HEK293T (cell line): ENCODE data around the gene PARP16.

Source experiments
- CTCF ChIA-PET: fragments of 350-600 bp; formaldehyde crosslinking; extraction: SDS; loops from one replicate; lab custom pipeline; 2021; ENCODE audit warnings: antibody characterized with exemption, inconsistent platforms; lab: Yijun Ruan, JAX
- POLR2A ChIA-PET: fragments of 350-600 bp; formaldehyde crosslinking; extraction: SDS; loops from one replicate; lab custom pipeline; 2020; ENCODE audit warnings: antibody characterized with exemption, inconsistent platforms; lab: Yijun Ruan, JAX
- DNase-seq: peaks from one replicate; pipeline ENCODE4 v3.0.0; 2012; ENCODE audit warnings: mixed read lengths; ENCODE audit errors: extremely low spot score
- ARNT ChIP-seq: fragments of 450-650 bp; IDR thresholded peaks from 2 replicates; pipeline ENCODE4 v1.6.1; 2017; ENCODE audit warnings: mild to moderate bottlenecking
- BHLHE40 ChIP-seq: fragments of 450-650 bp; IDR thresholded peaks from 2 replicates; pipeline ENCODE4 v1.6.1; 2016; ENCODE audit warnings: mild to moderate bottlenecking, moderate library complexity, borderline replicate concordance
- CTBP1 ChIP-seq: fragments of 450-650 bp; IDR thresholded peaks from 2 replicates; pipeline ENCODE4 v1.6.1; 2016; ENCODE audit warnings: borderline replicate concordance
- ELF4 ChIP-seq: fragments of 450-650 bp; IDR thresholded peaks from 2 replicates; pipeline ENCODE4 v1.6.1; 2017; ENCODE audit warnings: antibody characterized with exemption
- FOXA1 ChIP-seq: fragments of 450-650 bp; IDR thresholded peaks from 2 replicates; pipeline ENCODE4 v1.6.1; 2016; ENCODE audit warnings: mild to moderate bottlenecking
- FOXK2 ChIP-seq: fragments of 450-650 bp; IDR thresholded peaks from 2 replicates; pipeline ENCODE4 v1.6.1; 2016; ENCODE audit warnings: mild to moderate bottlenecking
- FOXM1 ChIP-seq: fragments of 450-650 bp; IDR thresholded peaks from 2 replicates; pipeline ENCODE4 v1.6.1; 2017; ENCODE audit warnings: mild to moderate bottlenecking, borderline replicate concordance
- HDGF ChIP-seq: fragments of 450-650 bp; IDR thresholded peaks from 2 replicates; pipeline ENCODE4 v1.6.1; 2017; ENCODE audit warnings: antibody characterized with exemption, borderline replicate concordance
- L3MBTL2 ChIP-seq: fragments of 450-650 bp; conservative IDR thresholded peaks from 2 replicates; pipeline ENCODE4 v1.6.1; 2016; ENCODE audit warnings: mild to moderate bottlenecking
- LEF1 ChIP-seq: fragments of 450-650 bp; IDR thresholded peaks from 2 replicates; pipeline ENCODE4 v1.6.1; 2017; ENCODE audit warnings: mild to moderate bottlenecking, borderline replicate concordance
- NFRKB ChIP-seq: fragments of 450-650 bp; IDR thresholded peaks from 2 replicates; pipeline ENCODE4 v1.6.1; 2016; ENCODE audit warnings: mild to moderate bottlenecking, moderate library complexity
- SP1 ChIP-seq: fragments of 450-650 bp; IDR thresholded peaks from 2 replicates; pipeline ENCODE4 v1.6.1; 2017
- SUZ12 ChIP-seq: fragments of 450-650 bp; IDR thresholded peaks from 2 replicates; pipeline ENCODE4 v1.6.1; 2016; ENCODE audit warnings: mild to moderate bottlenecking
- TARDBP ChIP-seq: fragments of 450-650 bp; IDR thresholded peaks from 2 replicates; pipeline ENCODE4 v1.6.1; 2016
- ZNF384 ChIP-seq: fragments of 450-650 bp; IDR thresholded peaks from 2 replicates; pipeline ENCODE4 v1.6.1; 2016
- TF ChIP-seq, protein P1 (sequence below): fragments of 450-650 bp; IDR thresholded peaks from 2 replicates; pipeline ENCODE4 v1.6.1; 2016

Gene PARP16

DNA sequence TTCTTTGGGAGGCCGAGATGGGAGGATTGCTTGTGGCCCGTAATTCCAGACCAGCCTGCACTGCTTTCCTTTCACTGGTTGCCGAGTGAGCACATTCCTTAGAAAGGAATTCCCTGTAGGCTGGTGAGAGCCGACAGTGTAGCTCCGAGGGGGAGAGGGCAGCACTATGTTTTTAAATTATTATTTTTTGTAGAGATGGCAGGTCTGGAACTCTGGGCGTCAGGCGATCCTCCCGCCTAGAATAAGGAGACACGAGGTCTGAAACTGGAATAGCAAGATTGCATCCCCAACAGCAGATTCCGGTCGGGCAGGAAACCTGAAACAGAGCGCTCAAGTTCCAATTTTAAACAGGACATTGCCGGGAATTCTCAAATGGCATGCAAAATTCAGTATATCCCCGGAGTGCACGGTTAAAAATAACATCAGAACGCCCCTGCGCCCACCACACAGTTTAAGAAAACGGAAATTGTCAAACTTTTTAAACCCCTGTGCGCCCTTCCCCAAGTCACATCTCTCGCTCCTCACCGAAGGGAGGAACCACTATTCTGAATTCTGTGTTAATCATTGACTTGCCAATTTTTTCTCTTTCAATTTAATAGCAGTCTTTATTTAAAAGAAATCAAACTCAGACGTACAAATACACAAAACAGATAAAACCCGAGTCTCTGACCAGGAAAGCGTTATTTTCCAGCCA, 17.2 kb upstream of the PARP16 start:
- ChIA-PET CTCF (interaction anchor here (0.6 to 0.9 kb wide), 3 partner anchors 39 to 483 kb away, joined by 3 to 4 read pairs (median 3); no protein-coding TSS in a partner anchor), POLR2A (interaction anchor here (0.6 to 3.3 kb wide), 52 partner anchors 9 to 1212 kb away, joined by 3 to 71 read pairs (median 6); partner anchors contain the start of genes CILP, CLPX, DPP8 and IGDCC3)
- no peak for DNase-seq
- peak; percentile 98 for TF ChIP-seq L3MBTL2
- no peak for TF ChIP-seq CTBP1
- TF ChIP-seq ARNT = no peak
- TF ChIP-seq ZNF384 = no peak
- TF ChIP-seq BHLHE40 = no peak

GRCh38 chr15:65302061-65302460, 15.4 kb upstream of the PARP16 start:
- TF ChIP-seq NFRKB = no peak
- TF ChIP-seq ARNT = no peak
- TF ChIP-seq ZNF384 = no peak
- TF ChIP-seq FOXA1 = no peak
- no peak for DNase-seq
- CTCF ChIA-PET = no interaction called here
- POLR2A ChIA-PET = interaction anchor here (1.4 to 1.8 kb wide), 2 partner anchors 16 to 117 kb away, joined by 4 to 6 read pairs; partner anchors contain the start of genes CLPX and PARP16

DNA sequence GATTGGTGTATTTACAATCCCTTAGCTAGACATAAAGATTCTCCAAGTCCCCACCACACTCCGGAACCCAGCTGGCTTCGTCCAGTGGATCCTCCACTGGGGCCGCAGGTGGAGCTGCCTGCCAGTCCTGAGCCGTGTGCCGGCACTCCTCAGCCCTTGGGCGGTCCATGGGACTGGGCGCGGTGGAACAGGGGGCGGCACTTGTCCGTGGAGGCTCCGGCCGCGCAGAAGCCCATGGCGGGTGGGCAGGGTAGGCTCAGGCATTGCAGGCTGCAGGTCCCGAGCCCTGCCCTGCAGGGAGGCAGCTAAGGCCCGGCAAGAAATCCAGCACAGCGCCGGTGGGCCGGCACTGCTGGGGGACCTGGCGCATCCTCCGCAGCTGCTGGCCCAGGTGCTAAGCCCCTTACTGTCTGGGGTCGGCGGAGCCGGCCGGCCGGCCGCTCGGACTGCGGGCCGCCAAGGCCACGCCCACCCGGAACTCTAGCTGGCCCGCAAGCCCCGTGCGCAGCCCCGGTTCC, 14.3 kb upstream of the PARP16 start:
- POLR2A ChIA-PET = interaction anchor here (1.7 to 1.8 kb wide), 2 partner anchors 14 to 116 kb away, joined by 3 to 4 read pairs; partner anchors contain the start of genes CLPX and PARP16
- TF ChIP-seq ELF4 (no peak), TARDBP (no peak), FOXM1 (no peak), SUZ12 (no peak), FOXA1 (no peak), ZNF384 (no peak), ARNT (no peak), SP1 (no peak), L3MBTL2 (no peak), HDGF (no peak), NFRKB (no peak), CTBP1 (no peak), LEF1 (no peak), FOXK2 (no peak)
- TF ChIP-seq, protein P1, sequence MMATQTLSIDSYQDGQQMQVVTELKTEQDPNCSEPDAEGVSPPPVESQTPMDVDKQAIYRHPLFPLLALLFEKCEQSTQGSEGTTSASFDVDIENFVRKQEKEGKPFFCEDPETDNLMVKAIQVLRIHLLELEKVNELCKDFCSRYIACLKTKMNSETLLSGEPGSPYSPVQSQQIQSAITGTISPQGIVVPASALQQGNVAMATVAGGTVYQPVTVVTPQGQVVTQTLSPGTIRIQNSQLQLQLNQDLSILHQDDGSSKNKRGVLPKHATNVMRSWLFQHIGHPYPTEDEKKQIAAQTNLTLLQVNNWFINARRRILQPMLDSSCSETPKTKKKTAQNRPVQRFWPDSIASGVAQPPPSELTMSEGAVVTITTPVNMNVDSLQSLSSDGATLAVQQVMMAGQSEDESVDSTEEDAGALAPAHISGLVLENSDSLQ = no peak
- no peak for DNase-seq
- CTCF ChIA-PET = no interaction called here

DNA sequence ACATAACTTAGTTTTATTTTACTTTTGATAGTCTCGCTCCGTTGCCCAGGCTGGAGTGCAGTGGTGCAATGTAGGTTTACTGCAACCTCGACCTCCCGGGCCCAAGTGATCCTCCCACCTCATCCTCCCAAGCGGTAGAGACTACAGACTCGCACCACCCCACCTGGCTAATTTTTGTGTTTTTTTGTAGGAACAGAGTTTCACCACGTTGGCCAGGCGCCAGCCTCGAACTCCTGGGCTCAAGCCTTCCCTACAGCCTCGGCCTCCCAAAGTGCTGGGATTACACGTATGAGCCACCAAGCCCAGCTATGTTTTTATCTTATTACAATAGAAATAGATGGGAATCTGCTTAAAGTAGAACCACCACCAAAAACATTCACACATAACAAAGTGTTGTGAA, 12.0 kb upstream of the PARP16 start:
- ChIA-PET POLR2A (interaction anchor here (1.8 kb wide), 1 partner anchor 114 kb away, joined by 12 read pairs; the partner anchor contains the start of gene CLPX), CTCF (interaction anchor here (1.0 to 1.4 kb wide), 3 partner anchors 12 to 104 kb away, joined by 3 to 9 read pairs (median 4); partner anchors contain the start of gene PARP16)
- no peak for DNase-seq
- TF ChIP-seq TARDBP (no peak), ARNT (no peak), FOXK2 (no peak), SUZ12 (no peak), CTBP1 (no peak), BHLHE40 (no peak), FOXA1 (no peak), FOXM1 (no peak), L3MBTL2 (no peak), ELF4 (no peak), SP1 (no peak), LEF1 (no peak), ZNF384 (no peak)
- TF ChIP-seq, protein P1 = no peak

DNA sequence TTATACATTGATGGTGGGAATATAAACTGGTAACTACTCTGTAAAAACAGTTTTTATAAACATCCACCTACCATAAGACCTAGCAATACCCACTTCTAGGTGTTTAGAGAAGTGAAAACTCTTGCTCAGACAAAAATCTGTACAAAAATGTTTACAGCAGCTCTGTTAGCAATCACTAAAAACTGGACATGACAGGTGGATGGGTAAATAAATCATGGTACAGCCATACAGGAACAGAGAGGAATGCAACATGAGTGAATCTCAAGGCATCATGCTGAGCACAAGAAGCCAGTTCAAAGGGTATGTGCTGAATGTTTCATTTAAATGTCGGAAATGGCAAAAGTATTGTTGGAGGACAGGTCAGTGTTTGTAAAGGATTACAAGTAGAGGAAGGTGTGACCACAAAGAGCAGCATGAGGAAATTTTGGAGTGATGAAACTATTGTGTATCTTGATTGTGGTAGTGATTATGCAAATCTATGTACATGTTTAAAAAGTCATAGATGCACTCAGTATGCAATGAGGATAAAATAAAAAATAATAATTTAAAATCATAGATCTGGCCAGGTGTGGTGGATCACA, 6.3 kb upstream of the PARP16 start:
- ChIA-PET POLR2A (interaction anchor here (1.1 to 2.2 kb wide), 2 partner anchors 12 to 108 kb away, joined by 4 to 10 read pairs; partner anchors contain the start of genes CLPX and RNU5B-1), CTCF (no interaction called here)
- no peak for DNase-seq
- TF ChIP-seq TARDBP (no peak), FOXK2 (no peak), FOXA1 (no peak), L3MBTL2 (no peak), NFRKB (no peak)
- TF ChIP-seq, protein P1 = peak; percentile 49

DNA sequence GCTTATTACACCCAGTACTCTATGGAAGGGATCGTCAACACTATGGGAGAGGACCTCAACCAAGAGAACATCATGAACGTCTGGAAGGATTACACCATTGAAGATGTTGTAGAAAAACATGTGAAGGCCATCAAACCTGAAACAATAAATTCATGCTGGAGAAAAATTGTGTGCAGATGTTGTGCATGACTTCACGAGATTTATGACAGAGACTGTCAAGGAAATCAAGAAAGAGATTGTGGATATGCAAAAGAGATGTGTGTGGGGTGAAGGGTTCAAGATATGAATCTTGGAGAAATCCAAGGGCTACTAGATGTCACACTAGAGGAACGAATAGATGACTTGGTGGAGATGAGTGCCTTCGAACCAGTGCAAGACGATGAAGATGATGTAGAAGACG, 3.5 kb upstream of the PARP16 start:
- ChIA-PET POLR2A (interaction anchor here (1.4 kb wide), 1 partner anchor 15 kb away, joined by 11 read pairs; the partner anchor contains the start of gene RNU5B-1), CTCF (no interaction called here)
- DNase-seq = no peak
- TF ChIP-seq SUZ12 (no peak), TARDBP (no peak)
